GM19467 (cell line): ENCODE data around the gene RBM3.
"Not testable (repeated sequence)": the region's sequence is repeated elsewhere in the genome, so short reads cannot be mapped to it uniquely, and the experiment has no call there.

ENCODE experiments used
- ATAC-seq: cut with Tn5 transposase; IDR thresholded peaks from one replicate; pipeline ENCODE4 v1.9.1; 2021; ENCODE audit warnings: mild to moderate bottlenecking, moderate library complexity; ENCODE audit not compliant: unreplicated experiment

The RBM3 gene

GRCh38 chrX:48574270-48575266 is at the start of gene RBM3:
Gene RBM3, plus strand, starts transcription at chrX:48574484. Its CDS starts 697 bp downstream, at chrX:48575181.
- ATAC-seq: peak; percentile 82

GRCh38 chrX:48525853-48526252 is 48.4 kb upstream of the RBM3 start:
- not testable (repeated sequence) for ATAC-seq

- no peak for ATAC-seq
Observed at GRCh38 chrX:48530736-48531135, 43.5 kb upstream of the RBM3 start.

- no peak for ATAC-seq
Observed at GRCh38 chrX:48531358-48531959, 42.8 kb upstream of the RBM3 start.

- ATAC-seq: no peak
Observed at GRCh38 chrX:48532161-48532560, 42.1 kb upstream of the RBM3 start.

GRCh38 chrX:48533165-48533564 is 41.1 kb upstream of the RBM3 start:
- ATAC-seq: no peak

- no peak for ATAC-seq
Observed at GRCh38 chrX:48538641-48539344, 35.5 kb upstream of the RBM3 start.

- peak; percentile 71 for ATAC-seq
Observed at GRCh38 chrX:48539345-48540027, 34.8 kb upstream of the RBM3 start, which contains the start of gene TBC1D25. Gene TBC1D25, plus strand, starts transcription at chrX:48539714. Its CDS starts 84 bp downstream, at chrX:48539798.

- peak; percentile 31 for ATAC-seq
Observed at GRCh38 chrX:48540028-48540375, 34.3 kb upstream of the RBM3 start.

- no peak for ATAC-seq
Observed at GRCh38 chrX:48540480-48540879, 33.8 kb upstream of the RBM3 start.

- no peak for ATAC-seq
Observed at GRCh38 chrX:48541140-48541814, 33.0 kb upstream of the RBM3 start.

GRCh38 chrX:48548871-48549270 is 25.4 kb upstream of the RBM3 start:
- no peak for ATAC-seq

GRCh38 chrX:48555731-48556325 is 18.5 kb upstream of the RBM3 start:
- not testable (repeated sequence) for ATAC-seq

GRCh38 chrX:48558271-48558670 is 16.0 kb upstream of the RBM3 start:
- no peak for ATAC-seq

- no peak for ATAC-seq
Observed at GRCh38 chrX:48559636-48560035, 14.6 kb upstream of the RBM3 start.

- no peak for ATAC-seq
Observed at GRCh38 chrX:48560056-48560455, 14.2 kb upstream of the RBM3 start.

GRCh38 chrX:48560681-48561080 is 13.6 kb upstream of the RBM3 start:
- ATAC-seq: no peak

GRCh38 chrX:48569958-48570357 is 4.3 kb upstream of the RBM3 start:
- no peak for ATAC-seq

GRCh38 chrX:48573690-48574269 is 504 bp upstream of the RBM3 start:
- ATAC-seq: peak; percentile 3
